Measurements from ENCODE around the gene LRRN2.

LRRN2 gene

GRCh38 chr1:204621396-204621795 is 64.1 kb downstream of the LRRN2 start:
- TF ChIP-seq CTCF (IDR thresholded peaks at IDR 0.05; ENCODE audit: low read depth, low read length, missing control alignments), result no peak
- no peak overlapping the region for H3K4me3 ChIP-seq (ENCODE audit: low read depth, low read length)
- no peak for DNase-seq (ENCODE audit: low read depth)
- in situ Hi-C loops (cut with HindIII; ENCODE audit: low sequenced_read_pairs), result no loop called here

GRCh38 chr1:204619721-204620120 is 65.8 kb downstream of the LRRN2 start:
- TF ChIP-seq CTCF (IDR thresholded peaks at IDR 0.05; ENCODE audit: low read depth, low read length, missing control alignments), result no peak
- H3K4me3 ChIP-seq (ENCODE audit: low read depth, low read length), result no peak overlapping the region
- no peak for DNase-seq (ENCODE audit: low read depth)
- in situ Hi-C loops (cut with HindIII; ENCODE audit: low sequenced_read_pairs), result no loop called here

GRCh38 chr1:204618148-204618760 is 67.3 kb downstream of the LRRN2 start:
- in situ Hi-C loops (cut with HindIII; ENCODE audit: low sequenced_read_pairs), result no loop called here
- no peak for TF ChIP-seq CTCF (IDR thresholded peaks at IDR 0.05; ENCODE audit: low read depth, low read length, missing control alignments)
- DNase-seq (ENCODE audit: low read depth), result no peak
- H3K4me3 ChIP-seq (ENCODE audit: low read depth, low read length), result no peak overlapping the region

- no peak for DNase-seq (ENCODE audit: low read depth)
- no peak overlapping the region for H3K4me3 ChIP-seq (ENCODE audit: low read depth, low read length)
- in situ Hi-C loops (cut with HindIII; ENCODE audit: low sequenced_read_pairs), result no loop called here
- TF ChIP-seq CTCF (IDR thresholded peaks at IDR 0.05; ENCODE audit: low read depth, low read length, missing control alignments), result no peak
Measured at GRCh38 chr1:204617256-204618147, 68.0 kb downstream of the LRRN2 start.

GRCh38 chr1:204616641-204617040 is 68.9 kb downstream of the LRRN2 start:
- H3K4me3 ChIP-seq (ENCODE audit: low read depth, low read length), result no peak overlapping the region
- in situ Hi-C loops (cut with HindIII; ENCODE audit: low sequenced_read_pairs), result no loop called here
- DNase-seq (ENCODE audit: low read depth), result no peak
- no peak for TF ChIP-seq CTCF (IDR thresholded peaks at IDR 0.05; ENCODE audit: low read depth, low read length, missing control alignments)

- no peak overlapping the region for H3K4me3 ChIP-seq (ENCODE audit: low read depth, low read length)
- DNase-seq (ENCODE audit: low read depth), result no peak
- in situ Hi-C loops (cut with HindIII; ENCODE audit: low sequenced_read_pairs), result no loop called here
- no peak for TF ChIP-seq CTCF (IDR thresholded peaks at IDR 0.05; ENCODE audit: low read depth, low read length, missing control alignments)
Measured at GRCh38 chr1:204615881-204616280, 69.7 kb downstream of the LRRN2 start.
